Adrenal gland (tissue), 5 donors: ENCODE measurements around the gene ZNF569.

ENCODE experiments used
- POLR2A ChIP-seq, 2 donors: fragments of 450-650 bp; IDR thresholded peaks; one replicate each; pipeline ENCODE4 v1.6.1; 2017; ENCODE audit warnings: antibody characterized with exemption in 2 of 2, mild to moderate bottlenecking in 2 of 2, moderate library complexity in 1 of 2
- TF ChIP-seq, protein P1 (sequence below), 6 experiments: fragments of 450-650 bp in 4 of 6; fragments of 200-600 bp in 2 of 6; sonication (generic) in 1 of 6; IDR thresholded peaks; 1 replicate in 5 of 6; 2 replicates in 1 of 6; pipeline versions ENCODE4 v1.5.1 to v1.8.0; 2016 to 2021; ENCODE audit warnings: antibody characterized with exemption in 6 of 6, mild to moderate bottlenecking in 2 of 6, moderate library complexity in 1 of 6
- donor health status: DM: no; HTN: no; CAD: no.

DNA sequence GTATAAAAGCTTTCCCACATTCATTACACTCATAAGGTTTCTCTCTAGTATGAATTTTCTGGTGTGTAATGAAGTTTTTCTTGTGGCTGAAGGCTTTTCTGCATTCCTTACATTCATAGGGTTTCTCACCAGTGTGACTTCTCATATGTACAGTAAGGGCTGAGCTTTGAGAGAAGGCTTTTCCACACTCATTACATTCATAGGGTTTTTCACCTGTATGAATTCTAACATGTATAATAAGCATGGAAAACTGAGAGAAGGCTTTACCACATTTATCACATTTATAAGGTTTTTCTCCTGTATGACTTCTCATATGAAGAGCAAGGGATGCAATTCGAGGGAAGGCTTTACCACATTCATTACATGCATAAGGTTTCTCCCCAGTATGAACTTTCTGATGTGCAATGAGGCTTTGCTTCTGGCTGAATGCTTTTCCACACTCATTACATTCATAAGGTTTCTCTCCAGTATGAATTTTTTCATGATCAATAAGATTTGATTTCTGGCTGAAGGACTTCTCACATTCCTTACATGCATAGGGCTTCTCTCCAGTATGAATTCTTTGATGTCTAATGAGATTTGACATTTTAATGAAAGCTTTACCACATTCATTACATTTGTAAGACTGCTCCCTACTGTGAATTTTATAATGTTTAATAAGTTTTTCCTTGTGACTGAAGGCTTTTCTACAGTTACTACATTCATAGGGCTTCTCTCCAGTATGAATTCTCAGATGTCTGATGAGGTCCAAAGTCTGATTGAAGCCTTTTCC is 53.7 kb downstream of the ZNF569 start:
- TF ChIP-seq, protein P1, sequence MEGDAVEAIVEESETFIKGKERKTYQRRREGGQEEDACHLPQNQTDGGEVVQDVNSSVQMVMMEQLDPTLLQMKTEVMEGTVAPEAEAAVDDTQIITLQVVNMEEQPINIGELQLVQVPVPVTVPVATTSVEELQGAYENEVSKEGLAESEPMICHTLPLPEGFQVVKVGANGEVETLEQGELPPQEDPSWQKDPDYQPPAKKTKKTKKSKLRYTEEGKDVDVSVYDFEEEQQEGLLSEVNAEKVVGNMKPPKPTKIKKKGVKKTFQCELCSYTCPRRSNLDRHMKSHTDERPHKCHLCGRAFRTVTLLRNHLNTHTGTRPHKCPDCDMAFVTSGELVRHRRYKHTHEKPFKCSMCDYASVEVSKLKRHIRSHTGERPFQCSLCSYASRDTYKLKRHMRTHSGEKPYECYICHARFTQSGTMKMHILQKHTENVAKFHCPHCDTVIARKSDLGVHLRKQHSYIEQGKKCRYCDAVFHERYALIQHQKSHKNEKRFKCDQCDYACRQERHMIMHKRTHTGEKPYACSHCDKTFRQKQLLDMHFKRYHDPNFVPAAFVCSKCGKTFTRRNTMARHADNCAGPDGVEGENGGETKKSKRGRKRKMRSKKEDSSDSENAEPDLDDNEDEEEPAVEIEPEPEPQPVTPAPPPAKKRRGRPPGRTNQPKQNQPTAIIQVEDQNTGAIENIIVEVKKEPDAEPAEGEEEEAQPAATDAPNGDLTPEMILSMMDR (IDR thresholded peaks at IDR 0.05): no peak
- TF ChIP-seq POLR2A (IDR thresholded peaks at IDR 0.05): no peak
